Kidney (tissue), 14 donors: ENCODE results near the gene SEMA5A. TPM values are rescaled to one million over a fixed set of nuclear protein-coding genes. Genes with fewer than 3 reads are reported as not detected.
A peak's percentile ranks its signal among the peaks of the same experiment; 100 is the strongest.

Source experiments
- DNase-seq, 5 donors: peaks; one replicate each; pipeline ENCODE4 v3.0.0-alpha.2; 2013 to 2020
- FAIRE-seq: peaks from 2 replicates; lab custom pipeline; 2012; peaks lifted over from hg19 to GRCh38; lab: Jason Lieb, UNC
- H3K27ac ChIP-seq, 2 donors: one replicate each; pipeline ENCODE4 v1.7.0; 2013; ENCODE audit warnings: low read depth in 2 of 2, low read length in 2 of 2, inconsistent platforms in 1 of 2
- H3K27me3 ChIP-seq: one replicate; pipeline ENCODE4 v1.7.1; 2013; ENCODE audit warnings: low read length, inconsistent platforms; ENCODE audit not compliant: control insufficient read depth, insufficient read depth
- H3K36me3 ChIP-seq, 3 donors: one replicate each; pipeline versions ENCODE4 v1.7.0 to v1.7.1; 2013; ENCODE audit warnings: low read length in 3 of 3, control low read depth in 1 of 3, inconsistent platforms in 1 of 3; ENCODE audit not compliant: insufficient read depth in 3 of 3, control insufficient read depth in 2 of 3
- H3K4me1 ChIP-seq, 3 donors: one replicate each; pipeline versions ENCODE4 v1.7.0 to v1.7.1; 2013; ENCODE audit warnings: low read length in 3 of 3, inconsistent platforms in 1 of 3, low read depth in 1 of 3; ENCODE audit not compliant: control insufficient read depth in 2 of 3, insufficient read depth in 2 of 3
- H3K4me3 ChIP-seq, 3 donors: one replicate each; pipeline versions ENCODE4 v1.7.0 to v1.8.1; 2013; ENCODE audit warnings: low read length in 3 of 3, control low read depth in 1 of 3, inconsistent platforms in 1 of 3
- H3K9ac ChIP-seq, 3 donors: one replicate each; pipeline versions ENCODE4 v1.7.0 to v1.7.1; 2013; ENCODE audit warnings: low read length in 3 of 3, control low read depth in 1 of 3, inconsistent platforms in 1 of 3
- H3K9me3 ChIP-seq, 3 donors: one replicate each; pipeline versions ENCODE4 v1.7.0 to v1.7.1; 2013; ENCODE audit warnings: low read length in 3 of 3, control low read depth in 1 of 3, inconsistent platforms in 1 of 3; ENCODE audit not compliant: control insufficient read depth in 2 of 3, insufficient read depth in 1 of 3
- CTCF ChIP-seq: IDR thresholded peaks from 3 replicates; pipeline ENCODE4 v1.5.1; 2012; ENCODE audit warnings: mild to moderate bottlenecking, moderate library complexity, borderline replicate concordance; ENCODE audit not compliant: insufficient read depth; ENCODE audit errors: extremely low read depth
- intact Hi-C: fragments of 100-400 bp; cut with DNase I; formaldehyde crosslinking; loops from one replicate; pipeline ENCODE4 v1.11.1; 2022
- polyA plus RNA-seq: library from polyadenylated mRNA; stranded (reverse); fragments of 350-450 nt; fragmentation: Illumina TruSeq; extraction: RNeasy Lipid Tissue Mini Kit (QIAGEN cat#74804); gene quantifications from one replicate; pipeline ENCODE4 v1.2.3, GENCODE V29; 2014; ENCODE audit warnings: low read depth, low replicate concordance; ENCODE audit not compliant: insufficient read depth
- total RNA-seq: library from RNA; stranded (reverse); fragmentation: NEBNext Ultra II Directional; extraction: Animal tissue kit (Norgen Biotek cat#: 25700); gene quantifications from one replicate; pipeline ENCODE4 v1.2.1, GENCODE V29; 2021
- donor health status: control.
- donor health status: control.
- donor health status: control.
- donor health status: control.
- donor health status: control.
- donor health status: DM: yes; HTN: yes; CAD: no.
- donor health status: Normal renal cell carcinoma (clear cell type).

Gene SEMA5A
- total and polyA plus RNA-seq, 2 donors from 2014 or later: 7.9 to 23.3 TPM

- Histone ChIP-seq H3K27me3 (no peaks in the 10 kb centered on the region), H3K27ac (no peak overlapping the region), H3K4me3 (no peak overlapping the region), H3K4me1 (peaks cover 0 to 14% (median 2%) of the 10 kb centered on the region in 3 donors), H3K9me3 (no peaks in the 10 kb centered on the region), H3K9ac (no peak overlapping the region), H3K36me3 (no peaks in the 10 kb centered on the region)
- intact Hi-C loops: no loop called here
- TF ChIP-seq CTCF: no peak
- DNase-seq (peak in 1 of 5 donors; percentile 35), FAIRE-seq (no peak)
These were observed 261.0 kb downstream of the SEMA5A start for GRCh38 chr5:9284781-9285307.

GRCh38 chr5:9284272-9284671 is 261.6 kb downstream of the SEMA5A start:
- Histone ChIP-seq H3K36me3 (no peaks in the 10 kb centered on the region), H3K9me3 (no peaks in the 10 kb centered on the region), H3K27ac (no peak overlapping the region), H3K4me3 (no peak overlapping the region), H3K4me1 (peaks cover 0 to 14% (median 2%) of the 10 kb centered on the region in 3 donors), H3K27me3 (no peaks in the 10 kb centered on the region), H3K9ac (no peak overlapping the region)
- TF ChIP-seq CTCF: no peak
- intact Hi-C loops: no loop called here
- no peak for DNase-seq
- no peak for FAIRE-seq

GRCh38 chr5:9283473-9283872 is 262.4 kb downstream of the SEMA5A start:
- H3K4me1 ChIP-seq: peaks cover 0 to 14% (median 2%) of the 10 kb centered on the region in 3 donors
- H3K9me3 ChIP-seq: peaks cover 0 to 4% (median 0%) of the 10 kb centered on the region in 3 donors
- H3K36me3 ChIP-seq: no peaks in the 10 kb centered on the region
- DNase-seq (no peak), FAIRE-seq (no peak)
- H3K9ac ChIP-seq: no peak overlapping the region
- peak; percentile 1 for TF ChIP-seq CTCF
- H3K4me3 ChIP-seq: no peak overlapping the region
- H3K27me3 ChIP-seq: no peaks in the 10 kb centered on the region
- intact Hi-C loops: no loop called here
- H3K27ac ChIP-seq: no peak overlapping the region

- TF ChIP-seq CTCF: no peak
- Histone ChIP-seq H3K9me3 (peaks cover 0 to 4% (median 0%) of the 10 kb centered on the region in 3 donors), H3K4me1 (peaks cover 0 to 14% (median 2%) of the 10 kb centered on the region in 3 donors), H3K36me3 (no peaks in the 10 kb centered on the region), H3K27me3 (no peaks in the 10 kb centered on the region), H3K27ac (no peak overlapping the region), H3K4me3 (no peak overlapping the region), H3K9ac (no peak overlapping the region)
- intact Hi-C loops: no loop called here
- FAIRE-seq: no peak
- no peak for DNase-seq
These were observed 262.9 kb downstream of the SEMA5A start for GRCh38 chr5:9283021-9283420.
